Myometrial cell (primary cell): ENCODE data around the gene ACAA2. TPM values are rescaled to one million over a fixed set of nuclear protein-coding genes. Genes with fewer than 3 reads are reported as not detected.

Experiments
- total RNA-seq: library from RNA; depleted of rRNA; stranded (reverse); fragments of >200 nt; gene quantifications from 2 replicates; pipeline ENCODE4 v1.2.3, GENCODE V29; 2015

Gene ACAA2, protein sequence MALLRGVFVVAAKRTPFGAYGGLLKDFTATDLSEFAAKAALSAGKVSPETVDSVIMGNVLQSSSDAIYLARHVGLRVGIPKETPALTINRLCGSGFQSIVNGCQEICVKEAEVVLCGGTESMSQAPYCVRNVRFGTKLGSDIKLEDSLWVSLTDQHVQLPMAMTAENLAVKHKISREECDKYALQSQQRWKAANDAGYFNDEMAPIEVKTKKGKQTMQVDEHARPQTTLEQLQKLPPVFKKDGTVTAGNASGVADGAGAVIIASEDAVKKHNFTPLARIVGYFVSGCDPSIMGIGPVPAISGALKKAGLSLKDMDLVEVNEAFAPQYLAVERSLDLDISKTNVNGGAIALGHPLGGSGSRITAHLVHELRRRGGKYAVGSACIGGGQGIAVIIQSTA
- 19.7 and 23.6 TPM in 2 replicates for total RNA-seq

DNA sequence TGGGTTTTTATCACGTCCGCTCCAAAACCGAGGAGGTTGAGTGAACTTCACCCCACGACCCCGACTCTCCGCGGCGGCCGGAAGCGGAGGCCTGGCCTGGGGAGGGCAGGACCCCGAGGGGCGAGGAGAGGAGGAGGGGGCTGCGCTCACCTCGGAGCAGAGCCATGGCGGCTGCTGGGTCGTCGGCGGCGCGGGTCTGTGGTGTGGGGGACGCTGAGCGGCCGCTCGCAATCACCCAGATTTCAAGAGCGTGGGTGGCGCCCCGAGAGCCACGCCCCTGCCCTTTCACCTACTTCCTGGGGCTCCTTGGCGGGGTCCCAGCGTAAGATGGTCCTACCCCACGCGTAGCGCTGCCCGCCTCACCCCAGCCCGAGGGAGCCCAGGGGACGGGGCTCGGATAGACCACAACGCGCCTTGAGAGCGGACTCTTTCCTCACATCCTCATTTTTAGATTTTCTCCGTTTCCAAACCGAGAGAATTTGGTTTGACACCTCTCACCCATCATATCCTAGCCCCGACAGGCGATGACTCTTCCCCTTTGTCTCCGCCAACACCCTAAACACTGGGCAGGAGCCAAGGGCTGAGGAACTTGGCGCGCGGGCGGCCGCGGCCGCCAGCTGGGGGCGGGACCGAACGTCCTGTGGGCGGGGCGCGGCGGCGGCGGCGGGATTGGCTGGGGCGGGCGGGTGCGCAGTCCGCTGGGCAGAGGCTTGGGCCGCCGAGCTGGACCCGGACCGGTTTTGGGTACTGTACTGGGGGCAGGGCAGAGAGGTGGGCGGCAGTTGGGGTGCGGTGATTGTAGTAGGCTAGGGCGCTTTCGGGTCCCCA, at the start of gene ACAA2:
Gene ACAA2, minus strand, starts transcription at position 215 of the 828 bp plus-strand sequence. Its CDS starts 49 bp downstream, at position 166.

